ES-I3 (cell line): Measurements from ENCODE around the gene FAM120C.

ENCODE experiments used
- H3K36me3 ChIP-seq: 2 replicates; pipeline ENCODE4 v1.6.1; 2013; ENCODE audit warnings: mild to moderate bottlenecking, low read length, control low read depth, moderate library complexity; ENCODE audit not compliant: insufficient read depth
- H3K4me1 ChIP-seq: 2 replicates; pipeline ENCODE4 v1.6.1; 2013; ENCODE audit warnings: mild to moderate bottlenecking, control low read depth, low read length; ENCODE audit not compliant: insufficient read depth
- H3K9ac ChIP-seq: 2 replicates; pipeline ENCODE4 v1.6.1; 2013; ENCODE audit warnings: low read depth, mild to moderate bottlenecking, low read length, moderate library complexity
- H3K9me3 ChIP-seq: 2 replicates; pipeline ENCODE4 v1.6.1; 2013; ENCODE audit warnings: mild to moderate bottlenecking, low read length, moderate library complexity; ENCODE audit not compliant: control insufficient read depth, insufficient read depth

The FAM120C gene

DNA sequence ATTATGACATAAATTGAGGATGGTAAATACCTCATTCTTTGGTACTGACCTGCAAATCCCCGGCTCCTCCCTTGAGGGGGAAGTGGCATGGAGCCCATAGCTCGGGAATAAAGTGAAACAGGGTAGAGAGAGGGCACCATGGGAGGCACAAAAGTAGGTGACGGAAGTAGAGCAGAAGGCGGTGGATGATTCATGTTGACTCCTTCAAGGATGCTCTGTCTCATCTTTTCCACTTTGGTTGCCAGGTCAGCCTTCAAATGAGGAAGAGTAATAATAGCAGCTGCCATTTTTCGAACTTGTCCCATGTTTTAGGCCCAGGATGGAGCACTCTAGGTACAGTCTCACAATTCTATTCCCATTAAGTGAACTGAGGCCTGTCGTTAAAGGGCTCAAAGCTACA is 97.4 kb downstream of the FAM120C start:
- no peaks in the 10 kb centered on the region for H3K4me1 ChIP-seq
- no peaks in the 10 kb centered on the region for H3K9me3 ChIP-seq
- no peaks in the 10 kb centered on the region for H3K36me3 ChIP-seq

DNA sequence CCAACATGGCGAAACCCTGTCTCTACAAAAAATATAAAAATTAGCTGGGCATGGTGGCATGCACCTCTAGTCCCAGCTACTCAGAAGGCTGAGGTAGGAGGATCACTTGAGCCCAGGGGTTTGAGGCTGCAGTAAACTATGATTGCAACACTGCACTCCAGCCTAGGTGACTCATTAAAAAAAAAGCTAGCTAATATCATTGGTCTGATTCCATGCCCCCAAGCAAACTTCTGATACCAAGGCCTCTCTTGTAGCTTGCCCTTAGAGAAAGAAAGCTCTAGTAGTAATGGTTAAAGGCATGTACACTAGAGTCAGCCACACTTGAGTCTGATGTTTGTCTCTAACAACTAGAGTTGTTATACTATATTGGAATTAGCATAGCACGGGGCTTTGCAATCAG is 106.2 kb downstream of the FAM120C start:
- H3K36me3 ChIP-seq: no peaks in the 10 kb centered on the region
- no peak overlapping the region for H3K9ac ChIP-seq
- no peaks in the 10 kb centered on the region for H3K4me1 ChIP-seq
- no peaks in the 10 kb centered on the region for H3K9me3 ChIP-seq

More for the DNA sequence above, 97.4 kb downstream of the FAM120C start:
- H3K9ac ChIP-seq: no peak overlapping the region

- no peak overlapping the region for H3K9ac ChIP-seq
- no peaks in the 10 kb centered on the region for H3K4me1 ChIP-seq
- H3K36me3 ChIP-seq: no peaks in the 10 kb centered on the region
- H3K9me3 ChIP-seq: no peaks in the 10 kb centered on the region
Observed at GRCh38 chrX:54074826-54075225, 108.2 kb downstream of the FAM120C start.

- H3K9ac ChIP-seq: no peak overlapping the region
Observed at GRCh38 chrX:54067766-54068165, 115.3 kb downstream of the FAM120C start.

GRCh38 chrX:54066841-54067240 is 116.2 kb downstream of the FAM120C start:
- H3K9ac ChIP-seq: no peak overlapping the region
- peaks cover 4% of the 10 kb centered on the region; the same call in 1 of the 2 replicates for H3K4me1 ChIP-seq
- H3K9me3 ChIP-seq: no peaks in the 10 kb centered on the region
- no peaks in the 10 kb centered on the region for H3K36me3 ChIP-seq

More at GRCh38 chrX:54067766-54068165, 115.3 kb downstream of the FAM120C start:
- Histone ChIP-seq H3K9me3 (no peaks in the 10 kb centered on the region), H3K36me3 (no peaks in the 10 kb centered on the region), H3K4me1 (peaks cover 4% of the 10 kb centered on the region; the same call in 1 of the 2 replicates)

GRCh38 chrX:54064564-54064963 is 118.5 kb downstream of the FAM120C start:
- H3K4me1 ChIP-seq: peaks cover 4% of the 10 kb centered on the region; the same call in 1 of the 2 replicates
- no peaks in the 10 kb centered on the region for H3K9me3 ChIP-seq
- no peaks in the 10 kb centered on the region for H3K36me3 ChIP-seq
- H3K9ac ChIP-seq: no peak overlapping the region

GRCh38 chrX:54063361-54063760 is 119.7 kb downstream of the FAM120C start:
- no peak overlapping the region for H3K9ac ChIP-seq
- H3K36me3 ChIP-seq: no peaks in the 10 kb centered on the region
- no peaks in the 10 kb centered on the region for H3K9me3 ChIP-seq
- peaks cover under 1% of the 10 kb centered on the region; the same call in 1 of the 2 replicates for H3K4me1 ChIP-seq

DNA sequence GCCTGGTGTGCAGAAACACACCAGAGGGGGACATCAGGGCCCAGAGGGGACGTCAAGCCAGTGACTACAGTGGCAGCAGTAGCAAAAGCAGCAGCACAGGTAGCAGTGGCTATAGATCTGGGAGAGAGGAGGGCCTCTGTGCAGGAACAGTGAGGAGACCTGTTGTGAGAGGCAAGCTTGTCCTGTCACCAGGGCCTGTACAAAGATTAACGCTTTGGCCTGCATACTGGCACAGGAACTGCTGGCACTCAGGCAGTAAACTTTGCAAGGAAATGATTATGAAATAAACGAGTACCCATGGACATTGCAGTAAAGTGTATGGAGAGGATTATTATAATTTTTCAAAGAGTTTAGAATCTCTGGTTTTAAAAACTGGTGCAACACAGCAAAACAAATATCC is 133.3 kb downstream of the FAM120C start:
- no peaks in the 10 kb centered on the region; the same call in 1 of the 2 replicates for H3K9me3 ChIP-seq

GRCh38 chrX:54048412-54048811 is 134.6 kb downstream of the FAM120C start:
- Histone ChIP-seq H3K9ac (no peak overlapping the region), H3K4me1 (peaks cover 8% of the 10 kb centered on the region), H3K9me3 (no peaks in the 10 kb centered on the region), H3K36me3 (no peaks in the 10 kb centered on the region)

More for the DNA sequence above, 133.3 kb downstream of the FAM120C start:
- peaks cover 8% of the 10 kb centered on the region for H3K4me1 ChIP-seq
- no peaks in the 10 kb centered on the region for H3K36me3 ChIP-seq
- no peak overlapping the region for H3K9ac ChIP-seq

- Histone ChIP-seq H3K4me1 (peaks cover 8% of the 10 kb centered on the region), H3K36me3 (peaks cover 2% of the 10 kb centered on the region; the same call in 1 of the 2 replicates), H3K9ac (0 out of 2 replicates have a peak overlapping the region, but pooled peaks have one; percentile 86), H3K9me3 (no peaks in the 10 kb centered on the region)
Observed at GRCh38 chrX:54045563-54046228, 137.4 kb downstream of the FAM120C start.

GRCh38 chrX:54044877-54045338 is 138.1 kb downstream of the FAM120C start:
- Histone ChIP-seq H3K9ac (peak overlapping the region; percentile 86), H3K4me1 (peaks cover 8% of the 10 kb centered on the region), H3K9me3 (no peaks in the 10 kb centered on the region), H3K36me3 (peaks cover 2% of the 10 kb centered on the region; the same call in 1 of the 2 replicates)

- Histone ChIP-seq H3K9ac (peak within 1 kb of the TSS; percentile 86), H3K4me1 (peaks cover 8% of the 10 kb centered on the region)
Observed at GRCh38 chrX:54044126-54044876, 138.8 kb downstream of the FAM120C start, which contains the start of gene PHF8. TSS of gene PHF8 (minus strand) at chrX:54044473. CDS start at chrX:54042728, 1,745 bp downstream.

GRCh38 chrX:54043541-54044125 is 139.4 kb downstream of the FAM120C start:
- Histone ChIP-seq H3K9ac (peak overlapping the region; percentile 86), H3K9me3 (no peaks in the 10 kb centered on the region), H3K4me1 (peaks cover 6% of the 10 kb centered on the region), H3K36me3 (peaks cover 2% of the 10 kb centered on the region; the same call in 1 of the 2 replicates)

More at GRCh38 chrX:54044126-54044876, 138.8 kb downstream of the FAM120C start, which contains the start of gene PHF8:
- Histone ChIP-seq H3K36me3 (peaks cover 2% of the 10 kb centered on the region; the same call in 1 of the 2 replicates), H3K9me3 (no peaks in the 10 kb centered on the region)

DNA sequence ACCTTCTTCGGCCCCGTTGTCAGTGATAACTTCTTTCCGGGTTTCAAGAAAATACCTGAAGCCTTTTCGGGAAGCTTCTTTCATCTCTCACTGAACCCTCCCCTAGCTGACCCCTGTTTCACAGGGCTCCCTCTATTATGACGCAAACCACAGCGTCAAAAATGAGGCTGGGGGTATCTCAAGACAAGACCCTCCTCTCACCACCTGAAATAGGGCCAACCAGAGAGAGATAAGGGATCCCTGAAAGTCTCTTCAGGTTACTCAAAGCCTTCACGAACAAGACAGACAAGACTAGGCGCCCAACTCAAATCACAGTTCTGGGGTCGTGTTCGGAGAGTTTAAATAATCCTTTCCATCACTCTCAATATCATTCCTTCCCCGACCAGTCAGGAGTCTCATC is 140.0 kb downstream of the FAM120C start:
- Histone ChIP-seq H3K9ac (peak overlapping the region; percentile 86), H3K4me1 (no peaks in the 10 kb centered on the region), H3K9me3 (no peaks in the 10 kb centered on the region), H3K36me3 (peaks cover 2% of the 10 kb centered on the region; the same call in 1 of the 2 replicates)
